Testis (tissue), 3 donors: ENCODE measurements around the gene RASAL3. TPM values are rescaled to one million over a fixed set of nuclear protein-coding genes. Genes with fewer than 3 reads are reported as not detected.

Experiments used
- DNase-seq: peaks from one replicate; pipeline ENCODE4 v3.0.0-alpha.2; 2019
- H3K27ac ChIP-seq, 2 donors: fragments of 200-600 bp; sonication (generic); one replicate each; pipeline ENCODE4 v1.5.1; 2019
- H3K27me3 ChIP-seq: fragments of 200-600 bp; sonication (generic); one replicate; pipeline ENCODE4 v1.5.1; 2019
- H3K36me3 ChIP-seq: fragments of 200-600 bp; sonication (generic); one replicate; pipeline ENCODE4 v1.5.1; 2017; ENCODE audit warnings: low read depth; ENCODE audit errors: missing control alignments
- H3K4me1 ChIP-seq: fragments of 200-600 bp; sonication (generic); one replicate; pipeline ENCODE4 v1.5.1; 2019
- H3K4me3 ChIP-seq, 2 donors: fragments of 200-600 bp; sonication (generic); one replicate each; pipeline ENCODE4 v1.5.1; 2017 to 2019
- H3K9me3 ChIP-seq: fragments of 200-600 bp; sonication (generic); one replicate; pipeline ENCODE4 v1.5.1; 2017
- POLR2A ChIP-seq: fragments of 450-650 bp; IDR thresholded peaks from one replicate; pipeline ENCODE4 v1.6.1; 2017; ENCODE audit warnings: antibody characterized with exemption, mild to moderate bottlenecking, moderate library complexity
- WGBS, 2 donors: methylation state at CpG; one replicate each; pipeline ENCODE4 v1.1.5; 2018; 5-methylcytosine and 5-hydroxymethylcytosine counted together
- intact Hi-C: fragments of 100-400 bp; cut with DNase I; formaldehyde crosslinking; loops from one replicate; pipeline ENCODE4 v1.15.1; 2023; ENCODE audit warnings: low total_unique reads
- polyA plus RNA-seq: library from polyadenylated mRNA; stranded (reverse); fragments of 350-450 nt; fragmentation: Illumina TruSeq; extraction: RNeasy Lipid Tissue Mini Kit (QIAGEN cat#74804); gene quantifications from one replicate; pipeline ENCODE4 v1.2.3, GENCODE V29; 2014; ENCODE audit warnings: low read depth, low replicate concordance; ENCODE audit not compliant: insufficient read depth
- total RNA-seq, 2 donors: library from RNA; depleted of rRNA; stranded (reverse); fragments of >200 nt; gene quantifications; one replicate each; pipeline ENCODE4 v1.2.3, GENCODE V29; 2016
- TF ChIP-seq, protein P1 (sequence below), 3 experiments: fragments of 450-650 bp in 2 of 3; fragments of 200-600 bp in 1 of 3; sonication (generic) in 1 of 3; IDR thresholded peaks; one replicate each; pipeline ENCODE4 v1.5.1; 2016 to 2019; ENCODE audit warnings: antibody characterized with exemption in 3 of 3, mild to moderate bottlenecking in 2 of 3, moderate library complexity in 1 of 3

RASAL3 gene
- total and polyA plus RNA-seq, 3 donors from 2014 or later = 1.4 to 2.7 (median 2.0) TPM

DNA sequence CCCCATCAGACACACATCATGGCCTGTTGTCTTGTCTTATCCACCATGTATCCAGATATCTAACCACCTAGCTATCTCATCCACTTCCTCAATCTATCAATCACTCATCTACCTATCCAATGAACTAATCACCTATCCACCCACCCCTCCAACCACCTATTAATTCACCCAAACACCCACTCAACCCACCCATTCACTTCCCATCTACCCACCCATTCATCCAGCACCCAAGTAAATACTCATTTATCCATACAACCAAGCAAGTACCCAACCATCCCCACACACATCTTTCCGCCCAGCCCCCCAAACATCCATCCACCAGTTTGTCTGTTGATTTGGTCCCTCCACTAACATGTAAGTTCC, 13.8 kb downstream of the RASAL3 start:
- Histone ChIP-seq H3K36me3 (no peaks in the 10 kb centered on the region), H3K4me1 (peaks cover 15% of the 10 kb centered on the region), H3K4me3 (no peak overlapping the region), H3K9me3 (no peaks in the 10 kb centered on the region), H3K27ac (peak overlapping the region in 1 of 2 donors; percentile 61), H3K27me3 (no peaks in the 10 kb centered on the region)
- intact Hi-C loops = no loop called here
- WGBS, 2 donors = 65 to 88% methylated on average over 1 of the region's 1 CpG
- no peak for DNase-seq
- no peak for TF ChIP-seq POLR2A
- TF ChIP-seq, protein P1, sequence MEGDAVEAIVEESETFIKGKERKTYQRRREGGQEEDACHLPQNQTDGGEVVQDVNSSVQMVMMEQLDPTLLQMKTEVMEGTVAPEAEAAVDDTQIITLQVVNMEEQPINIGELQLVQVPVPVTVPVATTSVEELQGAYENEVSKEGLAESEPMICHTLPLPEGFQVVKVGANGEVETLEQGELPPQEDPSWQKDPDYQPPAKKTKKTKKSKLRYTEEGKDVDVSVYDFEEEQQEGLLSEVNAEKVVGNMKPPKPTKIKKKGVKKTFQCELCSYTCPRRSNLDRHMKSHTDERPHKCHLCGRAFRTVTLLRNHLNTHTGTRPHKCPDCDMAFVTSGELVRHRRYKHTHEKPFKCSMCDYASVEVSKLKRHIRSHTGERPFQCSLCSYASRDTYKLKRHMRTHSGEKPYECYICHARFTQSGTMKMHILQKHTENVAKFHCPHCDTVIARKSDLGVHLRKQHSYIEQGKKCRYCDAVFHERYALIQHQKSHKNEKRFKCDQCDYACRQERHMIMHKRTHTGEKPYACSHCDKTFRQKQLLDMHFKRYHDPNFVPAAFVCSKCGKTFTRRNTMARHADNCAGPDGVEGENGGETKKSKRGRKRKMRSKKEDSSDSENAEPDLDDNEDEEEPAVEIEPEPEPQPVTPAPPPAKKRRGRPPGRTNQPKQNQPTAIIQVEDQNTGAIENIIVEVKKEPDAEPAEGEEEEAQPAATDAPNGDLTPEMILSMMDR (IDR thresholded peaks at IDR 0.05) = no peak

DNA sequence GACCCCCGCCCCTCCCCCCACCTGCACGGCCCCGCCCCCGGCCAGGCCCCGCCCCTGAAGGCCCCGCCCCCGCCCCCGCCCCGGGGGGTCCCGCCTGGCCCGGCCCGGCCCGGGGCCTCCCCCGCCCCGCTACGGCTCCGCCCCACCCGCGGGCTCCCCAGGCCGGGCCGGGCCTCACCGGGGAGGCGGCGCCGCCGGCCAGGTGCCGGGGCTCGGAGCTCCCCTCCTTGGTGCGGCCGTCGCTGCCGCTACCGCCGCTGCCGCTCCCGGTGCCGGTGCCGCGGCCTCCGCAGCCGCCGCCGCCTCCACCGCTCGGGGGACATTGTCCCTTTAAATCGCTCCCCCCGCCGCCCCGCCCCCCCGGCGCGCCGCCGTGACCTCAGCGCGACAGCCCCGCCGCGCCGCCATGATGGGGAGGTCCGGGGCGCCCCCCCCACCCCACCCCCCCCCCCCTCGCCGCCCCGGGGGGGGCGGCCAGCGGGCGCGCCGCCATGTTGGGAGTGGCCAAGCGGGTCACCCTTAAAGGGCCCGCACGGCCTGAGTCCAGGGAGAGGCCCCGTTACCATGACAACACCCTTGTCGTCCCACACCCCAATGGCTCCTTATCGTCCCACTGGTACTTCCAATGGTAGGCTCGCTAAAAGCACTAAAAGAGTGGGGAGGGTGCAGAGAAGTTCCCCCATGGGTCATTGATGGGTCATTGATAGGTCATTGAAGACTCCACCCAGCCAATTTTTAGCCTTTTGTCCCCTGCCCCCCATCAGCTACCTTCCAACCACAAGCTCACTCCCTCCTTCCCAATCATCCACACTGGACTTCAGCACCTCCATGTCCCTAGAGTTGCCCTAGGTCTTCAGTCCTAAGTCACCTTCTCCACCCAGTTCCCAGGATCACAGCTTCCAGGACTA, 14.5 kb downstream of the RASAL3 start, which contains the start of gene WIZ:
Gene WIZ, minus strand, starts transcription at position 337 of the 908 bp plus-strand sequence. CDS start 1,649 bp downstream, outside the sequence.
- Histone ChIP-seq H3K27ac (peak within 1 kb of the TSS in 1 of 2 donors; percentile 80), H3K4me1 (peaks cover 15% of the 10 kb centered on the region), H3K36me3 (no peaks in the 10 kb centered on the region), H3K4me3 (peak within 1 kb of the TSS; percentile 56 to 66), H3K27me3 (no peaks in the 10 kb centered on the region), H3K9me3 (no peaks in the 10 kb centered on the region)
- TF ChIP-seq, protein P1 (IDR thresholded peaks at IDR 0.05) = no peak
- TF ChIP-seq POLR2A = no peak
- intact Hi-C loops = no loop called here
- DNase-seq = peak; percentile 77
- WGBS, 2 donors = 3% methylated on average over 44 of the region's 77 CpGs; no CpG with 5 or more reads in 1 of the 2 donors

DNA sequence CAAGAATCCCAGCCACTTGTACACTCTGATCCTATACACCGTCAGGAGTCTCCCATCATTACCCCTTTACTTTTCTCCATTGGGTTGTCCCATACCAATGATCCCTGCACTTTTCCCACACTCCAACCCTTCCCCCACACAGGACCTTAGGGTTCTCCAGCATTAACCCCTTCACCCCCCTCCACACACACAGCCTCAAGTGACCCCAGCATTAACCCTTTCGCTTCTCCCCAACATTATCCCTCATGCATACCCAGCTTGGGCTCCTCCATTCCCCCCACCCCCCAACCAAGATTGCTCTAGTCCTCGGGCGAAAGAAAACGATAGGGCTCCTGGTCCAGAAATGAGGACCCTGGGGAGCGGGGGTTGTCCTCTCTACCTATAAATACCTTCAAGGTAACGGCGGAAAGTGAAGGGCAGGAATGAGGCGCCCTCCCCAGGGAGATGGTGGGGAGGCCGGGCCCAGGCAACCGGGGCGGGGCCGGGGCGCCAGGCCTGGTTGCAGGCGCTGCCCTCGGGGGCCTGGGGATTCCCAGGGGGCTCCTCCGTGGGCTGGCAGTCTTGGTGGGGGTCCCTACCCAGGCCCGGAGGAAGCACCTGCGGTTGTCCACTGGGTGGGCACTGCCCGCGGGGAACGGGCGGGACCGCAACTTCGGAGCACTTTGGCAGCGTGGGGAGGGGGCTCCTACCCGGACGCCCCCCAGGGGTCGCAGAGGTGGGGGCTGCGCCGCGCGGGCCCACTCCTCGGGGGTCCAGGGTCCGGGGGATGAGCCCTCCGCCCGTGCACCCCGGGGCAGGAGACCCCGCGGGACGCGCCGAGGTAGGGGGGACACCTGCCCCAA, 15.3 kb downstream of the RASAL3 start:
- TF ChIP-seq POLR2A = no peak
- TF ChIP-seq, protein P1 (IDR thresholded peaks at IDR 0.05) = no peak
- Histone ChIP-seq H3K27me3 (no peaks in the 10 kb centered on the region), H3K27ac (peak overlapping the region in 1 of 2 donors; percentile 80), H3K9me3 (no peaks in the 10 kb centered on the region), H3K36me3 (no peaks in the 10 kb centered on the region), H3K4me1 (peaks cover 15% of the 10 kb centered on the region), H3K4me3 (peak overlapping the region; percentile 56 to 66)
- intact Hi-C loops = no loop called here
- no peak for DNase-seq
- 4 to 8% methylated on average over 8 to 12 of the region's 43 CpGs for WGBS, 2 donors

DNA sequence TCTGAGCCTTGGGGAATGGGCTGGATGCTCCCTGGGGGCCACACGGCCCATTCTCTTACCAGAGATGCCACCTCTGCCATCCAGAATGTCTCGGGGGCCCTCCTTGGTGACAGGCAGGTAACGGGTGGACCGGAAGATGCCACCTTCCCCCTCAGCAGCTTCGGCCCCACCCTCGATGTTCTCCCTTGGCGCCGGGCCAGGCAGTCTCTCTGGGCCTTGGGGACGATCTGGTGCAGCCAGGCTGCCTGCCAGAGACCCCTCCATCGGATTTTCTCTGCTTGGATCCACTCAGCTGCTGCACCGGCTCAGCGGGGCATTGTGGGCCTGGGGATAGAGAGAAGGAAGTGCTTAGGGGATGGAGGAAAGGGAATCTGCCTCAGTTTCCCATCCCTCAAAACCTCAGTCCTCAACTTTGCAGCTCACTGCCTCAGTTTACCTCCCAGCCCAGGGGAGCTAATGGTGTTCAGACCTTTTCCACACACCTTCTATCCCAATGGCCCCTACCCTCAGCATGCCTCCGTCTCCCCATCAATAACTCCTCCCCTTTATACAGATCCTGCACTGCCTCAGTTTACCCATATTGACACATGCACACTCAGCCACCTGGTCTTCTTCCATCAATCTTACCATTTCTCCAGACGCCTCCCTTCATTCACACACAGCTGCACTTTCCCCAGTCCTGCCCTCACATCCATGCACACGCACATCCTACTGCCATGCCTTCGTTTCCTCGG, 16.1 kb downstream of the RASAL3 start:
- intact Hi-C loops = no loop called here
- H3K27ac ChIP-seq = no peak overlapping the region
- H3K36me3 ChIP-seq = no peaks in the 10 kb centered on the region
- H3K9me3 ChIP-seq = no peaks in the 10 kb centered on the region
- 36 to 57% methylated on average over 5 to 17 of the region's 17 CpGs for WGBS, 2 donors
- H3K4me1 ChIP-seq = peaks cover 13% of the 10 kb centered on the region
- no peak for TF ChIP-seq POLR2A
- TF ChIP-seq, protein P1 (IDR thresholded peaks at IDR 0.05) = no peak
- no peak for DNase-seq
- no peak overlapping the region for H3K4me3 ChIP-seq
- H3K27me3 ChIP-seq = no peaks in the 10 kb centered on the region
